GM19351 (cell line): Measurements from ENCODE around the gene FXR1.
"Not testable (repeated sequence)": the region's sequence is repeated elsewhere in the genome, so short reads cannot be mapped to it uniquely, and the experiment has no call there.

Experiments used
- ATAC-seq: cut with Tn5 transposase; IDR thresholded peaks from one replicate; pipeline ENCODE4 v1.9.1; 2021; ENCODE audit warnings: mild to moderate bottlenecking, moderate library complexity; ENCODE audit not compliant: unreplicated experiment

The FXR1 gene

GRCh38 chr3:181003469-181003868 is 91.0 kb downstream of the FXR1 start:
- ATAC-seq = not testable (repeated sequence)

DNA sequence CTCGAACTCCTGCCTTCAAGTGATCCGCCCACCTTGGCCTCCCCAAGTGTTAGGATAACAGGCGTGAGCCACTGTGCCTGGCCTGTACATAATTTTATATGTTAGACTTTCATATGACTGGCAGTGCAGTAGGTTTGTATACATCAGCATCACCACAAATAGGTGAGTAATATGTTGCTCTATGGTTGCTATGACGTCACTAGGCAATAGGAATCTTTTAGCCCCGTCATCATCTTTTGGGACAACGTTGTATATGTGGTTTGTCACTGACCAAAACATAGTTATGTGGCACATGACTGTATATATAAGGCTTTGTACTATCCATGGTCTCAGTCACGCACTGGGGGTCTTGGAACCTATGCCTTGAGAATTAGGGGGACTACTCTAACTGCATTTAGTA is 94.1 kb downstream of the FXR1 start:
- ATAC-seq = no peak

- no peak for ATAC-seq
Observed at GRCh38 chr3:181007262-181007661, 94.8 kb downstream of the FXR1 start.

DNA sequence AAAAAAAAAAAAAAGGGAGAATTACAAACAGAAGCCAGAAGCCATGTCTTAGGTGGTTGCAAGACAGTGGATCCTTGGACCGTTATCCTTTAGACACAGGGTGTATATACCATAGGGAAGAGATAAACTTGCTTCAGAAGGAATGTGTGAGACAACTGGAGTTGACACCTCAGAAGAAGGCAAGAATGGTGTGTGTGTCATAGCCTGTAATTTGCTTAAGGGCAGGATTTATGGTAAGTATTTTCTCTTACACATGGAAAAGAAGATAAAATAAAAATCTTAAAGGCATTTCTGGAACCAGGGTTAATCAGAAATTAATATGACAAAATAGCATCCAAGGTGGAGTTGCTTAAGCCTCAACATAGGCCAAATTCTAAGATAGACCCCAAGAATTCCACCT is 96.3 kb downstream of the FXR1 start:
- ATAC-seq = no peak

- ATAC-seq = peak; percentile 47
Observed at GRCh38 chr3:181009225-181009624, 96.8 kb downstream of the FXR1 start.

DNA sequence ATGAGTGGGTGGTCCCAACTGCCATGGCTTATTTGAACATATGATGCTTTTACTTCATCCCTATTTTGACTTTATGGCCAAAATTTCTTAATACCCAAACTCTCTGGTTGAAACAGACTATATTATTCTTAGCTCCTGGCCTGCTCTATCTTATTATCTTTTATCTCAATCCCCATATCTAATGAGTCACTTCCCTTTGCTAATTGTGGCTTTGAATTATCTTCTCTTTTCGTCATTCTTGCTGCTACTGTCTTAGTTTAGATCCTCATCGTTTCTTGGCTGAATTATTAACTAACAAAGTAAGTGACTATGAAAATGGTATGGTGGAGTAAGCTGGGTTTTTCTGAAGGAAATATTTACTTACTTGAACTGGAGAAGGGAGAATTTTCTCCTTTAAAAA is 105.2 kb downstream of the FXR1 start:
- ATAC-seq = no peak

GRCh38 chr3:181025204-181025603 is 112.7 kb downstream of the FXR1 start:
- no peak for ATAC-seq

DNA sequence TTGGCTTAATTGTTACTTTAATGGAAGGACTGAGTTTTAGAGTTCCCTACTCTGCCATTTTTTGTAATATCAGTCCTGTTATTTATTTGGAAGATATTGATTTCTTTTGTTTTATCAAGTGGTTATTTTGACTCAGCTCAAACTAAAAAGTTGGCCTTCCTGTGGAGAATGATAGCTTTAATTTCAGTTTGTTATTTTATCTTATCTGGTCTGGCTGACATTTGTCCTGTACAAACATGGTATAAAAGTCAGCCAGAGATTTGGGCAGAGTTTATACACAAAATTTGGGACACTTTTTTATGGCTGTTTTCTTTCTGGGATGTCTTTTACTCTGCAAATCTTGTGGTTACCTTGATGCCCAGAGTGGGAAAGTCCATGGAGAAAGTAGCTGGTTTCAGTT is 118.5 kb downstream of the FXR1 start:
- ATAC-seq = no peak
